Calu3 (cell line): Measurements from ENCODE around the gene CDH13. TPM values are rescaled to one million over a fixed set of nuclear protein-coding genes. Genes with fewer than 3 reads are reported as not detected.

Experiments
- BruUV-seq: library from RNA; stranded (reverse); fragments of 400-500 nt; replicated peaks from 2 replicates; lab custom pipeline; 2021; lab: Mats Ljungman, UMichigan
- CTCF ChIA-PET: fragments of 300-600 bp; sonication (Branson Sonifier 250); formaldehyde crosslinking; loops from one replicate; lab custom pipeline; 2022; ENCODE audit warnings: antibody characterized with exemption; lab: Charles Lee
- DNase-seq: peaks from one replicate; pipeline ENCODE4 v3.0.0; 2022
- H3K27ac Mint-ChIP-seq: one replicate; pipeline ENCODE4 v1.8.0; 2022; ENCODE audit warnings: mixed read lengths; ENCODE audit not compliant: unreplicated experiment
- H3K27me3 Mint-ChIP-seq: one replicate; pipeline ENCODE4 v1.8.0; 2022; ENCODE audit warnings: mixed read lengths; ENCODE audit not compliant: unreplicated experiment
- H3K36me3 Mint-ChIP-seq: one replicate; pipeline ENCODE4 v1.8.0; 2022; ENCODE audit warnings: mild to moderate bottlenecking, moderate library complexity, mixed read lengths; ENCODE audit not compliant: insufficient read depth, unreplicated experiment
- H3K4me1 Mint-ChIP-seq: one replicate; pipeline ENCODE4 v1.8.0; 2022; ENCODE audit warnings: mild to moderate bottlenecking, low read depth, mixed read lengths; ENCODE audit not compliant: unreplicated experiment
- H3K4me3 Mint-ChIP-seq: one replicate; pipeline ENCODE4 v1.8.0; 2022; ENCODE audit warnings: mild to moderate bottlenecking, low read depth, moderate library complexity, mixed read lengths; ENCODE audit not compliant: unreplicated experiment
- H3K9me3 Mint-ChIP-seq: one replicate; pipeline ENCODE4 v1.8.0; 2022; ENCODE audit warnings: low read depth, mixed read lengths; ENCODE audit not compliant: unreplicated experiment
- intact Hi-C: fragments of 100-400 bp; cut with micrococcal nuclease; formaldehyde crosslinking; loops from one replicate; pipeline ENCODE4 v1.10.0; 2022; ENCODE audit not compliant: unreplicated experiment
- total RNA-seq: library from RNA; stranded (reverse); gene quantifications from 2 replicates; pipeline ENCODE4 v1.2.3, GENCODE V29; 2022
- TF ChIP-seq, protein P1 (sequence below): fragments of 200-600 bp; IDR thresholded peaks from one replicate; pipeline ENCODE4 v1.8.0; 2022; ENCODE audit warnings: antibody characterized with exemption; ENCODE audit not compliant: unreplicated experiment

Gene CDH13
- total RNA-seq, 1 experiment from 2014 or later = not detected

GRCh38 chr16:83205896-83206295, 579.1 kb downstream of the CDH13 start:
- intact Hi-C loops = no loop called here
- H3K4me3 Mint-ChIP-seq = no peak overlapping the region
- CTCF ChIA-PET = no interaction called here
- peaks cover 12% of the 10 kb centered on the region for H3K9me3 Mint-ChIP-seq
- H3K36me3 Mint-ChIP-seq = no peaks in the 10 kb centered on the region
- BruUV-seq = no TSS peak
- H3K27me3 Mint-ChIP-seq = no peaks in the 10 kb centered on the region
- no peaks in the 10 kb centered on the region for H3K4me1 Mint-ChIP-seq
- no peak for DNase-seq
- TF ChIP-seq, protein P1, sequence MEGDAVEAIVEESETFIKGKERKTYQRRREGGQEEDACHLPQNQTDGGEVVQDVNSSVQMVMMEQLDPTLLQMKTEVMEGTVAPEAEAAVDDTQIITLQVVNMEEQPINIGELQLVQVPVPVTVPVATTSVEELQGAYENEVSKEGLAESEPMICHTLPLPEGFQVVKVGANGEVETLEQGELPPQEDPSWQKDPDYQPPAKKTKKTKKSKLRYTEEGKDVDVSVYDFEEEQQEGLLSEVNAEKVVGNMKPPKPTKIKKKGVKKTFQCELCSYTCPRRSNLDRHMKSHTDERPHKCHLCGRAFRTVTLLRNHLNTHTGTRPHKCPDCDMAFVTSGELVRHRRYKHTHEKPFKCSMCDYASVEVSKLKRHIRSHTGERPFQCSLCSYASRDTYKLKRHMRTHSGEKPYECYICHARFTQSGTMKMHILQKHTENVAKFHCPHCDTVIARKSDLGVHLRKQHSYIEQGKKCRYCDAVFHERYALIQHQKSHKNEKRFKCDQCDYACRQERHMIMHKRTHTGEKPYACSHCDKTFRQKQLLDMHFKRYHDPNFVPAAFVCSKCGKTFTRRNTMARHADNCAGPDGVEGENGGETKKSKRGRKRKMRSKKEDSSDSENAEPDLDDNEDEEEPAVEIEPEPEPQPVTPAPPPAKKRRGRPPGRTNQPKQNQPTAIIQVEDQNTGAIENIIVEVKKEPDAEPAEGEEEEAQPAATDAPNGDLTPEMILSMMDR = no peak
- no peak overlapping the region for H3K27ac Mint-ChIP-seq

DNA sequence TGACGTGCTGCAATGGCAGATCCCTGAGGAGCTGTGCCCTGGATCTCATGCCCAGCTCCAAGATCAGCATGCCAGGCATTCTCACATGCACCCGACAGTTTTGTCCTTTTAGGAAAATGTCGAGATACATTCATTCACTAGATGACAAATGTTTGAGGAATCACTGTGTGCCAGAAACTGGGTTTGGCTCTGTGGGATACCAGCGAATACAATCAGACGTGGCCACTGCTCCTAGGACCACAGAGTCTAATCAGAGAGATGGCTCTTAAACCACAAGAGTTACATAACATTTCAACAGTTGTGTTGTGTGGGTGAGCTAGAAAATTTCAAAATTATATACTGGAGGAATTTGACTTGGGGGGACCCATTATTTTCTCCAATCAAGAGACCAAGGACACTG, 579.7 kb downstream of the CDH13 start:
- peaks cover 12% of the 10 kb centered on the region for H3K9me3 Mint-ChIP-seq
- no peak overlapping the region for H3K4me3 Mint-ChIP-seq
- intact Hi-C loops = no loop called here
- TF ChIP-seq, protein P1 = no peak
- DNase-seq = no peak
- H3K4me1 Mint-ChIP-seq = no peaks in the 10 kb centered on the region
- no peak overlapping the region for H3K27ac Mint-ChIP-seq
- no TSS peak for BruUV-seq
- H3K36me3 Mint-ChIP-seq = no peaks in the 10 kb centered on the region
- H3K27me3 Mint-ChIP-seq = no peaks in the 10 kb centered on the region
- CTCF ChIA-PET = no interaction called here

DNA sequence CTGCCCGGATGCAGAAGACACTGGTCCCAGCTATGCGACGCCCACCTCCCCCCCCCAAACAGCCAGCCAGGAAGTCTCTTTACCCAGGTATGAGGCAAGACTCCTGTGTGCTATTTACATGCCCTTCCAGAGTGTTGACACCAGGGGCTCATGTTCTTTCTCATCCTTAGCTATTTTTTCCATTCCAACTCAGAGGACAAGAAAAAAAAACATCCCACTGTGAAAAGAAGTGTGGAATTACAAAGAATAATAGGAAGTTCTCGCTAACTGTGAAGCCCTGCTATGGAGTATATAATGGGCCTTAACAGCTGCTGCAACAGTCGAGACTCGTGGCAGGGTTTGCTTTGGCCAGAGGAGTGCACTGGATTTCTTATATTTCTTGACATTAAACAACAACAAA, 584.9 kb downstream of the CDH13 start:
- peaks cover 7% of the 10 kb centered on the region for H3K9me3 Mint-ChIP-seq
- DNase-seq = no peak
- H3K4me3 Mint-ChIP-seq = no peak overlapping the region
- TF ChIP-seq, protein P1 = no peak
- no TSS peak for BruUV-seq
- H3K27me3 Mint-ChIP-seq = no peaks in the 10 kb centered on the region
- intact Hi-C loops = no loop called here
- H3K36me3 Mint-ChIP-seq = no peaks in the 10 kb centered on the region
- CTCF ChIA-PET = interaction anchor here (0.6 kb wide), 1 partner anchor 80 kb away, joined by 8 read pairs; no protein-coding TSS in a partner anchor
- no peak overlapping the region for H3K27ac Mint-ChIP-seq
- no peaks in the 10 kb centered on the region for H3K4me1 Mint-ChIP-seq

- no peaks in the 10 kb centered on the region for H3K4me1 Mint-ChIP-seq
- no peaks in the 10 kb centered on the region for H3K27me3 Mint-ChIP-seq
- H3K27ac Mint-ChIP-seq = no peak overlapping the region
- intact Hi-C loops = no loop called here
- no peaks in the 10 kb centered on the region for H3K36me3 Mint-ChIP-seq
- TF ChIP-seq, protein P1 = no peak
- peaks cover 5% of the 10 kb centered on the region for H3K9me3 Mint-ChIP-seq
- DNase-seq = no peak
- BruUV-seq = no TSS peak
- CTCF ChIA-PET = no interaction called here
- no peak overlapping the region for H3K4me3 Mint-ChIP-seq
Measured at GRCh38 chr16:83212301-83212841, 585.6 kb downstream of the CDH13 start.
